ENCODE measurements around the gene APC2.

APC2 gene

GRCh38 chr19:1446713-1447481, 3.0 kb upstream of the APC2 start:
- no peak for DNase-seq (ENCODE audit: low read depth in 2 of 2)

DNA sequence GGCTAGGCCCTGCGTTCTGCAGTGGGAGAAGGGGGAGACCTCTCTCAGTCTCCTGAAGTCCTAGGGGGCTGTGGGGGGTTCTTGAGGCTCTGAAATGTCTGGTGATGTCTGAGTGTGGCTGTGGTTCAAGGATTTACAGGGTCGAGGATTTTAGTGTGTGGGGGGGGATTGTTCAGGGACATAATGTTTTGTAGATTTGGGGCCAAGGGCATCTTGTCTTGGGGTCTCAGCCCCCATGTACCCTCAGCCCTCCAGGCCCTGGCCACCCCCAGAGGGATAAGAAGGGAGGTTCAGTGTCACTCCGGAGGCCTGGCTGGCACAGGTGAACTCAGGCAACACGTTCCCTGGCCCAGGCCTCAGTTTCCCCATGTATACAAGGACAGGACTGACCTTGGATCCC, 2.4 kb upstream of the APC2 start:
- no peak for DNase-seq (ENCODE audit: low read depth in 2 of 2)

DNA sequence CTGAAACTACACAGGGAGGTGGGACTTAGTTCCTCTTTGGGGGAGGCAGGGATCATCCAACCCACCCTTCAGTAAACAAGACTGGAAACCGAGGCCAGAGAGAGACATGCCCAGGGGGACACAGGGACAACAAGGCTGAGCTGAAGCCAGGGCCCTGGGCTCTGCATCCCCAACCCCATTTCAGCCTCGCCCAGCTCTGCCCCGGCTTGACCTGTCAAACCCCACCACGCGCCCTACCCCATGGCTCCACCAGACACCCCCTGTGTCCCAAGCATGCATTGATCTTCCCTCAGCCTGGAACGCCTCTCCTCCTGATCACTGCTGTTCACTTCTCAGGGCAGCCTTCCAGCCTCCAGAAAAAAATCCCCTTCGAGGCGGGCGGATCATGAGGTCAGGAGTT, 2.0 kb upstream of the APC2 start:
- no peak for DNase-seq (ENCODE audit: low read depth in 2 of 2)

GRCh38 chr19:1450735-1451731, 1.1 kb downstream of the APC2 start:
- no peak for DNase-seq (ENCODE audit: low read depth in 2 of 2)

GRCh38 chr19:1451916-1452801, 2.2 kb downstream of the APC2 start:
- DNase-seq (ENCODE audit: low read depth in 2 of 2): no peak

DNA sequence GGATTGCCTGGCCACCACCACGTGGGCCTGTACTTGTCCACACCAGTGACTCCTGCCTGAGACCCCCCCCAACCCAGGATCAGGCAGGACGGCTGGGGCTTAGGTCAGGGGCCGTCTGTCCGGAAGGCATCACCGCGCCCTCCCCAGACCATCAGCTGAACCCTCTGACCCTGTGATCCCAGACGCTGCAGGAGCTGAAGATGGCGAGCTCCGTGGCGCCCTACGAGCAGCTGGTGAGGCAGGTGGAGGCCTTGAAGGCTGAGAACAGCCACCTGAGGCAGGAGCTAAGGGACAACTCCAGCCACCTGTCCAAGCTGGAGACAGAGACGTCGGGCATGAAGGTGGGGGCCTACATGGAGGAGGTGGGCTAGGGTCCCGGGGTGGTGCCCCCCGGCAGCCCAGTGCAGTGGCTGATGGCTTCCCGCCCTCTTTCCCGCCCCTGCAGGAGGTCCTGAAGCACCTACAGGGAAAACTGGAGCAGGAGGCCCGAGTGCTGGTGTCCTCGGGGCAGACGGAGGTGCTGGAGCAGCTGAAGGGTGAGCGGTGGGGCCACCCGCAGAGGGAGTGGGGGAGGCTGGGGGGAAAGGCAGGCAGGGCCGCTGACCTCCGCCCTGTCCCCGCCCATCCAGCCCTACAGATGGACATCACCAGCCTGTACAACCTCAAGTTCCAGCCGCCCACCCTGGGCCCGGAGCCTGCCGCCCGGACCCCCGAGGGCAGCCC, 3.0 kb downstream of the APC2 start:
- no peak for DNase-seq (ENCODE audit: low read depth in 2 of 2)

- no peak for DNase-seq (ENCODE audit: low read depth in 2 of 2)
Observed at GRCh38 chr19:1453525-1454364, 3.8 kb downstream of the APC2 start.

DNA sequence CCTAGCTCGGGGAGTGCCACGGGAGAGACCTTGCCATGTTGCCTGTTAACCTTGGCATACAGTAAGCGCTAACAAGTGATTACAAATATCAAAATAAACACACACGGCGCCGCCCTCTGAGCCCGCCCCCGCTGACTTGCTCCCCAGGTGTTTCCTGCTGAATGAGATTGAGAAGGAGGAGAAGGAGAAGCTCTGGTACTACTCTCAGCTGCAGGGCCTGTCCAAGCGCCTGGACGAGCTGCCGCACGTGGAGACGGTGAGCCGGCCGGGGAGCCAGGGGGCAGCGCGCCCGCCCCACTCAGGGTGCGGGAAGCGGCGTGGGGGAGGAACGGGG, 5.0 kb downstream of the APC2 start:
- no peak for DNase-seq (ENCODE audit: low read depth in 2 of 2)

DNA sequence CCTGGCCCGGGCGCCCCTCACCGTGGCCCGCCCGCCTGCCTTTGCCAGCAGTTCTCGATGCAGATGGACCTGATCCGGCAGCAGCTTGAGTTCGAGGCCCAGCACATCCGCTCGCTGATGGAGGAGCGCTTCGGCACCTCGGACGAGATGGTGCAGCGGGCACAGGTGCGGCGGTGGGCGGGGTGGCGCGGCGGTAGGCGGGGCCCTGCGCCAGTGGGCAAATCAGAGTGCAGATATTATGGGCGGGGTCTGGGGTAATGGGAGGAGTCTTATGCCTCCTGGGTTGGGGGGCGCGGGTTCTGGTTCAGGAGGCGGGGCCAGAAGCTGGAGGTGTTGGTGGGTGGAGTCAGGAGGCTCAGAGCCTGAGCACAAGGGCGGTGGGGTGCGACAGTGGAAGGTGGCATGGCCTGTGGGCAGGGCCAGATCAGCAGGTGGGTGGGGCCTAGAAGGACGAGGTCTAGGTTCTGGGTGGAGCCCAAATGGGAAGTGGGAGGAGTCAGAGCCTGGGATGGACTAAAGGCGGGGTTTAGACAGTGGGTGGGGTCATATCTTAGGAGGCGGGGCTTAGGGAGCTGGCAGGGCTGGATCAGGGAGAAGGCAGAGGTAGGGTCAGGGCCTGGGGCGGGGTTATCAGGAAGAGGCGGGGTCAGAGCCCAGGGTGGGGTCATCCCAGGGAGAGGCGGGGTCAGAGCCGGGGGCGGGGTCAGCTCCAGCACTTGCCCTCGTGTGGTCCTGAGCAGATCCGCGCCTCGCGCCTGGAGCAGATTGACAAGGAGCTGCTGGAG, 5.6 kb downstream of the APC2 start:
- no peak for DNase-seq (ENCODE audit: low read depth in 2 of 2)

GRCh38 chr19:1456121-1456900, 6.4 kb downstream of the APC2 start:
- no peak for DNase-seq (ENCODE audit: low read depth in 2 of 2)

- DNase-seq (ENCODE audit: low read depth in 2 of 2): no peak
Observed at GRCh38 chr19:1457031-1457739, 7.3 kb downstream of the APC2 start.

DNA sequence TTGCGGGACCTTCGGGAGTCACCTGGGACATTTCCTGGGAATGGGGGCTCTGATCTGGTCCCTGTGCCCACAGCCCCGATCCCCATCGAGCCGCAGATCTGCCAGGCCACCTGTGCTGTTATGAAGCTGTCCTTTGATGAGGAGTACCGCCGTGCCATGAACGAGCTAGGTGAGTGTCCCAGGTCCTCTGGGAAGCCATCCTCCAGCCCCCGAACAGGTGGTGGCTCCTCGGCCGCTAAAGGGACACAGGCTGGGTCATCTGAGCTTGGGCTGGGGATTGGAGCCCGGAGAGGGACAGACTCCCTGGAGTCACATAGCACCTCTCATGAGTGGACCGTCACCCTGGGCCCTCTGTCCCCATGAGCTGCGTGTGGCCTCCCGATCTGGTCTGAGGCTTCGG, 8.0 kb downstream of the APC2 start:
- DNase-seq (ENCODE audit: low read depth in 2 of 2): no peak

GRCh38 chr19:1459479-1459878, 9.6 kb downstream of the APC2 start:
- no peak for DNase-seq (ENCODE audit: low read depth in 2 of 2)

DNA sequence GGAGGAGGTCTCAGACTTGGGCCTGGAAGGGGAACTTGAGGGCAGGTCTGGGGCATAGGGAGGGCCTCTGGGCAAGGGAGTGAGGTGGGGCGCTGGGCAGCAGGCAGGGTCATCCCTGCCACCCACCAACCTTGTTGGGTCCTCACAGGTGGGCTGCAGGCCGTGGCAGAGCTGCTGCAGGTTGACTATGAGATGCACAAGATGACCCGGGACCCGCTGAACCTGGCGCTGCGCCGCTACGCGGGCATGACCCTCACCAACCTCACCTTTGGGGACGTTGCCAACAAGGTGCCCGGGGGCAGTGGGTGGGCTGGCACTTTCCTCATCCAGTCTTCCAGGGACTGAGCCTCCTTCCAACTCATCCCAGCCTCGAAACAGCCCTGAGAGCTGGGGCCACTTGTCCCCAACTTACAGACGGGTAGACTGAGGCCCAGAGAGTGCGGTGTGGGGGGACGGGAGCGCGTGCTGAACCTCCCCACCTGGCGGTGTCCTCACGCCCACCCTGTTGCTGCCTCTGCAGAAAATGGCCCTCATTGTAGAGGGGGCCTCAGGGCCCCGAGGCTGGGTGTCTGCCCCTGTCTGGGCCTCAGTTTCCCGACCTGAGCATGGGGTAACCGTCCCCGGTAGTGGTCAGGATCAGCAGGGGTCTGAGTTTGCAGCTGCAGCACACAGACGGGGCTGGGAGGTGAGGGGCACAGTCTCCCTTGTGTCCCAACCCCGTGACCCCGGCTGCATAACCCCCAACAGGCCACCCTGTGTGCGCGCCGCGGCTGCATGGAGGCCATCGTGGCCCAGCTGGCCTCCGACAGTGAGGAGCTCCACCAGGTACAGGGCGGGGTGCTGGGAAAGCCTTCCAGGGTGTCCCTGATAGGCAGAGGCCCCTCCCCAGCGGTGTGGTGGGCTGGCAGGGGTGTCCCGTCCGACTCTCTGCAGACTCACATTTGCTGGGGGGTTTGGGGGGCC, 10.4 kb downstream of the APC2 start:
- DNase-seq (ENCODE audit: low read depth in 2 of 2): no peak

- no peak for DNase-seq (ENCODE audit: low read depth in 2 of 2)
Observed at GRCh38 chr19:1461862-1462261, 11.9 kb downstream of the APC2 start.

- DNase-seq (ENCODE audit: low read depth in 2 of 2): no peak
Observed at GRCh38 chr19:1465191-1466016, 15.5 kb downstream of the APC2 start.

All from stimulated activated CD8-positive, alpha-beta memory T cell treated with anti-CD3 and anti-CD28 coated beads, Interleukin-2, amount 100 ng/mL, for 1 hour (primary cell).